GM19099 (cell line): Measurements from ENCODE around the gene GNB4.

Experiments used
- POLR2A ChIP-seq: IDR thresholded peaks from 3 replicates; pipeline ENCODE4 v1.6.1; 2011; ENCODE audit warnings: low read depth; ENCODE audit not compliant: insufficient read length; ENCODE audit errors: extremely low read depth

Gene GNB4

GRCh38 chr3:179414804-179415203 is 36.5 kb downstream of the GNB4 start:
- no peak for TF ChIP-seq POLR2A

- no peak for TF ChIP-seq POLR2A
These were observed 40.3 kb downstream of the GNB4 start for GRCh38 chr3:179410999-179411398.

- no peak for TF ChIP-seq POLR2A
These were observed 40.9 kb downstream of the GNB4 start for GRCh38 chr3:179410331-179410730.

- TF ChIP-seq POLR2A = no peak
These were observed 47.0 kb downstream of the GNB4 start for GRCh38 chr3:179404307-179404706.

GRCh38 chr3:179402963-179403362 is 48.3 kb downstream of the GNB4 start:
- TF ChIP-seq POLR2A = no peak

DNA sequence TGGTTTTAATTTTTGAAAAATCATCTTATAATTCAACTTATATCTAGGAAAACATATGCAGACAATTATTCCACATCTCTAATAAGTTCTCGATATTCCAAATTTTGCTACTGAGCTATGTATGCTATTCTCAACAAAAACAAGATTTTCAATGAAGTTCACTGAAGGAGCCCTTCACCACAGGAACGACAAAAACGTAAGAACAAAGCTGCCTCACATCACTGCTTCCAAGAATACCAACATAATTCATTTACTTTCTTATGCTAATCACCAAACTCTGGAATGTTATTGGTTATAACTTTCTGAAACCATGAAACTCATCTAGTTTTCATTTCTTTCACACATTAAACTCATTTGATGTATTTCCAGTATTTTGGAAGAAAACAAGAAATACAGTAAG is 49.7 kb downstream of the GNB4 start:
- TF ChIP-seq POLR2A = no peak

GRCh38 chr3:179398574-179399231 is 52.6 kb downstream of the GNB4 start:
- TF ChIP-seq POLR2A = no peak

DNA sequence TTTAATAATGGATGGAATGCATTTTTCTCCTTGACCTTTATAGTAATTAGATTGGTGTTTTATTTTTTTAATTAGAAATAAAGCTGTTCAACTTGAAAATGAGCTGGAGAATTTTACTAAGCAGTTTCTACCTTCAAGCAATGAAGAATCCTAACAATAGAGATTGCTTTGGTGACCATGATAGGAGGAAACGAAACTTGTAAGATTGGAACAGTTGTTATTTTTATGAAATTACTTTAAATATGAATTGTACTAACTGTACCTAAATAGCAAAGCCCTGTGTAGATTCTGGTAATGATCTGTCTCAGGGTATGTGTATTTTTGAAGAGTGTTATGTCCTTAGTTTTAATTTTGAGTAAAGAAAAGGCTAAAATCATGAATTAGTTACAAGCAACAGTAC is 59.4 kb downstream of the GNB4 start:
- TF ChIP-seq POLR2A = no peak

- no peak for TF ChIP-seq POLR2A
These were observed 74.8 kb downstream of the GNB4 start for GRCh38 chr3:179376474-179376873.

DNA sequence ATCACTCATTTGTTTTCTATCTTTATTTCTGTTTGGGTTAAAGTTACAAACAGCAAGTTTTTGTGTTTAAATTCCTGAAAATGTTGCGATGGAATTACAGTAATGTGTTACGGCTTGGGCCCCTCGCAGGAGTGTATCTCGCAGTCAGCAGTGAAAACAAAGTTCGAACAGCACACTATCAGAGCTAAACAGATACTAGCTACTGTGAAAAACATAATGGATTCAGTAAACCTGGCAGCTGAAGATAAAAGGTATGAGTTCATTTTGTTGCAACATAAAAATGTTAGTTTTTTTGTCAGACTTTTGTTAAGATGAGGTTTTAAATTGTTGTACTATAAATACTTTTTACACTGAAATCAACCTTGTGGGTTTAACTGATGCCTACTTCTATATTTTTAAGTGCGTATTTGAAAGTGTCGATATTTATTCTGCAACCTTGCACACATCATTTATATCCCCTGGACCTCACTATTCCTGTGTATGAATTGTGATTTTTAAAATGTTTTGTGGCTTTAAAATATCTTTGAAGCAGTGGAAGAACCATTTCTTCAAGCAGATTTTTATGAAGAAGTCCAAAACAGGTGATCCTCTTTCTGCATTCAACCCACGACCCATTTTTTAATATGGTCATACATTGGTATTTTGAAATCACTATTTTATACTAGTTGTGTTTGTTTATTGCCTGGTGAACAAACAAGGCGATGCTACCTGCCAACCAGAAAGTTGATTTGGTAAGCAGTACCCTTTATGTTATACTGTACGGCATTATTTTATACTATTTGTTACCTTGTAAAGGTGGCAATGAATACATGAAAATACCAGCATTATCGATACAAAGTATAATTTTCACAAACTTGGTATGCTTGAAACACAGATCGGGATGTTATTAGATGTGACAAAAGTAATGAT is 75.9 kb downstream of the GNB4 start:
- no peak for TF ChIP-seq POLR2A

DNA sequence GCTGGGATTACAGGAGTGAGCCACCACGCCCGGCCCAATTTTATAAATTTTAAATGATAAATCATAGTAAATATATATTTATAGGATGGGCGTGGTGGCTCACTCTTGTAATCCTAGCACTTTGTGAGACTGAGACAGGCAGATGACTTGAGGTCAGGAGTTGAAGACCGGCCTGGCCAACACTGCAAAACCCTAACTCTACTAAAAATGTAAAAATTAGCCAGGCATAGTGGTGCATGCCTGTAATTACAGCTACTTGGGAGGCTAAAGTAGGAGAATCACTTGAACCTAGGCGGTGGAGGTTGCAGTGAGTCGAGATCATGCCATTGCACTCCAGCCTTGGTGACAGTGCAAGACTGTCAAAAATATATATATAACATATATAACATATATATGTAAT is 77.3 kb downstream of the GNB4 start:
- no peak for TF ChIP-seq POLR2A

GRCh38 chr3:179369621-179370020 is 81.6 kb downstream of the GNB4 start:
- TF ChIP-seq POLR2A = no peak

DNA sequence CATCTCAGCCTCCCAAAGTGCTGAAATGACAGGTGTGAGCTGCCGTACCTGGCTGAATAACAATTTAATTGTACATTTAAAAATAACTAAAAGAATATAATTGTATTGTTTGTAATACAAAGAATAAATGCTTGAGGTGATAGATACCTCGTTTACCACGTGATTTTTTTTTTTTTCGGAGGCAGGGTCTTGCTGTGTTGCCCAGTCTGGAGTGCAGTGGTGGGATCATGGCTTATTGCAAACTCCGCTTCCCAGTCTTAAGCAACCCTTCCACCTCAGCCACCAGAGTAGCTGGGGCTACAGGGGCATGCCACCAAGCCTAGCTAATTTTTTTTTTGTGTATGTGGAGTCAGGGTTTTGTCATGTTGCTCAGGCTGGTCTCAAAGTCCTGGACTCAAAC is 87.9 kb downstream of the GNB4 start:
- TF ChIP-seq POLR2A = no peak

DNA sequence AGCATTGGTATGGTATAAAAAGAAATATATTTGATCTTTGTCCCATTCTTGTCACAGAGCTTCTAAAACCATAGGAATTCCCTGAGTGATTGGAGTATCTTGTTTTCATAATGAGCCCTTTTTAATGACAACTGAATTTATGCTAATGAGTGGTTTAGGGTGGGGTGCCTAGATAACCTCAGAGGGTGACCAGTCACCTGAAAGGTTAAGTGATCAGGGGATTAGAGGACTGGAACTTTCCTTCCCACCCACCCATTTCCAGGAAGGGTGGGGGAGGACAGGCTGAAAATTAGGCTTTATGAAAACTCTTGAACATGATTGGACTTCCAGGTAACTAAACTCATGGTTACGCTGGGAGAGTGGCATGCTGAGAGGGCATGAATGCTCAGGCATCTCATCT is 95.3 kb downstream of the GNB4 start:
- no peak for TF ChIP-seq POLR2A

- no peak for TF ChIP-seq POLR2A
These were observed 102.8 kb downstream of the GNB4 start for GRCh38 chr3:179348325-179349013.

DNA sequence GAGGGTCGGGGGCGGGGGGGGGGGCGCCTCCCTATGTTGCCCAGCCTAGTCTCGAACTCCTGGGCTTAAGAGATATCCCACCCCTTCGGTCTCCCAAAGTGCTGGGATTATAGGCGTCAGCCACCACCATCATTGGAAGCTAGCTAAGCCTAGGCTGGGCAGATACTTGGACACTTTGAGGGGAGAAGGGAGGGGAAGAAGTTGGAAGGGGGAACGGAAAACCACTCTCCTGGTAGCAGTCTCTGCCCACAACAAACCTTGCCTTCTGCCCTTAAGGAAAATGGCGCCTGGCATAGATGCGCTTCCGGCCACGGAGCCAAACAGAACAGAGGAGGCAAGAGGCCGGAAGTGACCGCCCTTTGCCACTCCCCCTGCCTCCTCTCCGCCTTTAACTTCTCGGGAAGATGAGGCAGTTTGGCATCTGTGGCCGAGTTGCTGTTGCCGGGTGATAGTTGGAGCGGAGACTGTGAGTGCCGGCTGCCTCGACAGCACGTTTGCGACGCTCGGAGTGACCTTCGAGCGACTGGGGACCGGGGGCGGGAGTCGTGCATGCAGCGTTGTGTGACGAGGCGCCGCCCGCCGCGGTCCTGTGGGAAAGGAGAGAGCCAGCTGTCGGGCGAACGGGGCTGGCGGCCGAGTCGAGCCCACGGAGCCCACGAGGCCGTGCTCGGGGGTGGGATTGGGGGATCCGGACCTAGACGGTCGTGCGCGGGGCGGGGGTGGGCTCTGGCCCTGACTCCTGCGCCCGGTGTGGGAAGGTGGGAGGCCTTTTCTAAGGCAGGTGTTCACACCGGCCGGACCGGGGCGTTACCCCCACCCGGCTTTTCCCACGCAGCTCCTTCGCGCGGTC is 103.7 kb downstream of the GNB4 start, which contains the start of gene MFN1:
Gene MFN1 (plus strand): TSS at position 365 of the 850 bp plus-strand sequence. CDS start 1,143 bp downstream, outside the sequence.
- peak; percentile 93 for TF ChIP-seq POLR2A
